Lower leg skin (tissue), 3 donors: Measurements from ENCODE around the gene HOXA13.

ENCODE experiments used
- CTCF ChIP-seq, 3 donors: fragments of 450-650 bp; IDR thresholded peaks; one replicate each; pipeline ENCODE4 v1.5.1; 2016; ENCODE audit warnings: antibody characterized with exemption in 3 of 3, mild to moderate bottlenecking in 3 of 3, moderate library complexity in 2 of 3
- POLR2A ChIP-seq, 2 donors: fragments of 450-650 bp; IDR thresholded peaks; one replicate each; pipeline ENCODE4 v1.6.1; 2016 to 2017; ENCODE audit warnings: antibody characterized with exemption in 2 of 2, mild to moderate bottlenecking in 1 of 2, moderate library complexity in 1 of 2

- TF ChIP-seq POLR2A (IDR thresholded peaks at IDR 0.05) (no peak), CTCF (IDR thresholded peaks at IDR 0.05) (no peak)
Measured at GRCh38 chr7:27182861-27183681, 16.8 kb downstream of the HOXA13 start.
